ENCODE data around the gene HMCN1. TPM values are rescaled to one million over a fixed set of nuclear protein-coding genes. Genes with fewer than 3 reads are reported as not detected.

The HMCN1 gene
- total and polyA plus RNA-seq, 12 donors, result 0.56 to 5.8 (median 2.7) TPM

DNA sequence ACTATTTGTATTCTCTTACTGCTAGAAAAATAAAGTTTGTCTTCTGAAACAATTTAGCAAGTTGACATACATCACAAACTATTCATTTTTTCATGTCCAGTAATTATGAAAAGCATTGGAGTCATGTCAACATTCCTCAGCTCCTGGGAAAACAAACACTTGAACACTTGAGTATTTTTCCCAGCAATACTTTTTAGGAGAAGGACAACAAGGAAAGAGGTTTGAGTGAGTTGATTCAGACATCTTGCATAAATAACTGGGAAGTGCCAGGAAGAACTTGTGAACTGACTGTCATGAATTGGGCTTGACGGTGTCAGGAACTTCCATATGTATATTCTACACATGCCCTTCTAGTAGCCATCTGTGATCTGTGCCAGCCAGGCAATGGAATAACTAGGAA, 195.6 kb downstream of the HMCN1 start:
- H3K27me3 ChIP-seq, result no peaks in the 10 kb centered on the region
- H3K4me1 ChIP-seq (replicated peaks in 1 of 2), result no peaks in the 10 kb centered on the region
- no peak overlapping the region for H3K4me3 ChIP-seq
- no peaks in the 10 kb centered on the region for H3K36me3 ChIP-seq (replicated peaks in 1 of 2)
- 71 to 85% (median 79%) methylated on average over 1 of the region's 1 CpG for WGBS, 4 donors
- H3K27ac ChIP-seq, result no peak overlapping the region
- intact Hi-C loops (cut with DNase I), result no loop called here
- no peak for DNase-seq
- TF ChIP-seq POLR2A (IDR thresholded peaks at IDR 0.05), result no peak
- TF ChIP-seq, protein P1, sequence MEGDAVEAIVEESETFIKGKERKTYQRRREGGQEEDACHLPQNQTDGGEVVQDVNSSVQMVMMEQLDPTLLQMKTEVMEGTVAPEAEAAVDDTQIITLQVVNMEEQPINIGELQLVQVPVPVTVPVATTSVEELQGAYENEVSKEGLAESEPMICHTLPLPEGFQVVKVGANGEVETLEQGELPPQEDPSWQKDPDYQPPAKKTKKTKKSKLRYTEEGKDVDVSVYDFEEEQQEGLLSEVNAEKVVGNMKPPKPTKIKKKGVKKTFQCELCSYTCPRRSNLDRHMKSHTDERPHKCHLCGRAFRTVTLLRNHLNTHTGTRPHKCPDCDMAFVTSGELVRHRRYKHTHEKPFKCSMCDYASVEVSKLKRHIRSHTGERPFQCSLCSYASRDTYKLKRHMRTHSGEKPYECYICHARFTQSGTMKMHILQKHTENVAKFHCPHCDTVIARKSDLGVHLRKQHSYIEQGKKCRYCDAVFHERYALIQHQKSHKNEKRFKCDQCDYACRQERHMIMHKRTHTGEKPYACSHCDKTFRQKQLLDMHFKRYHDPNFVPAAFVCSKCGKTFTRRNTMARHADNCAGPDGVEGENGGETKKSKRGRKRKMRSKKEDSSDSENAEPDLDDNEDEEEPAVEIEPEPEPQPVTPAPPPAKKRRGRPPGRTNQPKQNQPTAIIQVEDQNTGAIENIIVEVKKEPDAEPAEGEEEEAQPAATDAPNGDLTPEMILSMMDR (IDR thresholded peaks at IDR 0.05), result no peak
- no peaks in the 10 kb centered on the region for H3K9me3 ChIP-seq (replicated peaks in 1 of 3)

DNA sequence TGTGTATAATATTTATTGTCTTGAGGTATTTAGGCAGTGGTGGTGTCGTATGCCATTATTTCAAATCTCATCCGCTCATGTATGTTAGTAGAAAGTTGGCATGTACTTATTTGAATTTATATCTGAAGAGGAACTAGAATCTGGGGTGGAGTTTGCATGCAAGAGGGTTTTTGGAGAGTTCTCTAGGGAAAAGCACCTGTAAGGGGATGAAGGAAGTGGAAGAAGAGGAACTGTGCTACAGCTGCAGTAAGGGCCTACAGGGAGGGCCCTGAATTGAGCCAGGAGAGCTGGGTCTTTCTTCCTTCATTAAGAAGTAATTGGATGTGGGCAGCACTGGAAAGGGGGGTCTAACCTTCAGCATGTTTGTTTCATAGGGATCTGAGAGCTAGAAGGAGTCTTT, 197.2 kb downstream of the HMCN1 start:
- Histone ChIP-seq H3K4me1 (replicated peaks in 1 of 2) (no peaks in the 10 kb centered on the region), H3K36me3 (replicated peaks in 1 of 2) (no peaks in the 10 kb centered on the region), H3K9me3 (replicated peaks in 1 of 3) (no peaks in the 10 kb centered on the region), H3K4me3 (no peak overlapping the region), H3K27ac (no peak overlapping the region), H3K27me3 (no peaks in the 10 kb centered on the region)
- intact Hi-C loops (cut with DNase I), result no loop called here
- no peak for DNase-seq
- WGBS, 4 donors, result 94 to 100% (median 96%) methylated on average over 2 of the region's 2 CpGs
- TF ChIP-seq, protein P1 (IDR thresholded peaks at IDR 0.05), result no peak
- no peak for TF ChIP-seq POLR2A (IDR thresholded peaks at IDR 0.05)

DNA sequence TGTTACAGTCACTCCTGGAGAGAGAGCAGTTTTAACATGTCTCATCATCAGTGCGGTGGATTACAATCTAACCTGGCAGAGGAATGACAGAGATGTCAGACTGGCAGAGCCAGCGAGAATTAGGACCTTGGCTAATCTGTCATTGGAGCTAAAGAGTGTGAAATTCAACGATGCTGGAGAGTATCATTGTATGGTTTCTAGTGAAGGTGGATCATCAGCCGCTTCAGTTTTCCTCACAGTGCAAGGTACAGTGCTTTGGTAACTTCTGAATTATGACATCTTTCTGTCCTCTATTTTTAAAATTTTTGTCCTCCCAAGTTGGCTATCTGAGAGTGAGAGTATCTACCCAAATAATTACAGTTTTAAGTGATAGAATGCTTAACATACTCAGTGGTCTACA, 199.4 kb downstream of the HMCN1 start:
- DNase-seq, result no peak
- Histone ChIP-seq H3K36me3 (replicated peaks in 1 of 2) (no peaks in the 10 kb centered on the region), H3K4me1 (replicated peaks in 1 of 2) (no peaks in the 10 kb centered on the region), H3K4me3 (no peak overlapping the region), H3K9me3 (replicated peaks in 1 of 3) (no peaks in the 10 kb centered on the region), H3K27me3 (no peaks in the 10 kb centered on the region), H3K27ac (no peak overlapping the region)
- WGBS, 4 donors, result 88 to 94% (median 91%) methylated on average over 4 of the region's 4 CpGs
- intact Hi-C loops (cut with DNase I), result no loop called here
- TF ChIP-seq, protein P1 (IDR thresholded peaks at IDR 0.05), result no peak
- TF ChIP-seq POLR2A (IDR thresholded peaks at IDR 0.05), result no peak

DNA sequence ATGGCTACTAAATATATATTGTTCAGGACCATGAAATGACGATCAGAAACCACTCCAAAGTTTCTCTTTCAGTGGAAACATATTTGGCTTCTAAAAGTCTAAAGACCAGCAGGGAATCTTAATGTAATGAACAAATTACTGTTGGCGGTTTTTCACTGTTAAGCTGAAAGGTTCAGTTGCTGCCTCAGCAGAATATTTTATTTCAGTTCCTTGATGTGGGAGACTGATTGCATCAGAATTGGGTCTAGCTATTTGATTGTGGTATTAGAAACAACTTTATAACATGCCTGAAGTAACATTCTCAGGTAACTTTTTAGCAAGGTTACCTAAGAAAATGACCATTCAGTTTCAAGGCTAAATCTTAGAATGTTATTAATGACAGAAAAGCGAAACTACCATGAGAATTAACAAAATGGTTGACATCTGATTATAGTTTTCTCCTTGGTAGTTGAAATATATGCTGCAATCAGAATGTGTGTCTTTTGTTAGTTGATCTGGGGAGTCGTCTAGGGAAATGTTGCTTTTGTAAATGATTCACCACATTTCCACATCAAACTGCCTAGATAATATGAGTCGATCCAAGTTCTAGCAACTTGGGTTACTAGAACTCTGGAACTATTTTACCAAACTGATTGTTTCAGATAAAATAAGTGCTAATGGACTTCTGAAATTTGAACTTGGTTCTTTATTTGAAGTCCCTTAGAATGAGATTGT, 200.4 kb downstream of the HMCN1 start:
- Histone ChIP-seq H3K27ac (no peak overlapping the region), H3K4me3 (no peak overlapping the region), H3K27me3 (no peaks in the 10 kb centered on the region), H3K9me3 (replicated peaks in 1 of 3) (no peaks in the 10 kb centered on the region), H3K36me3 (replicated peaks in 1 of 2) (no peaks in the 10 kb centered on the region), H3K4me1 (replicated peaks in 1 of 2) (no peaks in the 10 kb centered on the region)
- intact Hi-C loops (cut with DNase I), result no loop called here
- no peak for DNase-seq
- TF ChIP-seq, protein P1 (IDR thresholded peaks at IDR 0.05), result no peak
- no peak for TF ChIP-seq POLR2A (IDR thresholded peaks at IDR 0.05)
- WGBS, 4 donors, result 75 to 79% (median 77%) methylated on average over 5 of the region's 5 CpGs

Measured in adrenal gland (tissue), 12 donors.